ENCODE results near the gene SNAPC1.
"Not testable (repeated sequence)": the region's sequence is repeated elsewhere in the genome, so short reads cannot be mapped to it uniquely, and the experiment has no call there.

Gene SNAPC1

GRCh38 chr14:61750708-61751474, 11.3 kb upstream of the SNAPC1 start:
- DNase-seq, result no peak

GRCh38 chr14:61751475-61751989, 10.7 kb upstream of the SNAPC1 start:
- DNase-seq, result no peak

GRCh38 chr14:61752626-61753025, 9.6 kb upstream of the SNAPC1 start:
- no peak for DNase-seq

GRCh38 chr14:61753631-61754030, 8.6 kb upstream of the SNAPC1 start:
- no peak for DNase-seq

GRCh38 chr14:61754627-61755381, 7.4 kb upstream of the SNAPC1 start:
- DNase-seq, result no peak

GRCh38 chr14:61755382-61755742, 6.9 kb upstream of the SNAPC1 start:
- not testable (repeated sequence) for DNase-seq

- DNase-seq, result no peak
Measured at GRCh38 chr14:61756135-61756534, 6.1 kb upstream of the SNAPC1 start.

GRCh38 chr14:61759878-61760277, 2.3 kb upstream of the SNAPC1 start:
- DNase-seq, result no peak

- no peak for DNase-seq
Measured at GRCh38 chr14:61761557-61761956, 663 bp upstream of the SNAPC1 start.

- no peak for DNase-seq
Measured at GRCh38 chr14:61764342-61765122, 2.3 kb downstream of the SNAPC1 start.

GRCh38 chr14:61765225-61765943, 3.2 kb downstream of the SNAPC1 start:
- no peak for DNase-seq

GRCh38 chr14:61766151-61766550, 3.9 kb downstream of the SNAPC1 start:
- DNase-seq, result no peak

- no peak for DNase-seq
Measured at GRCh38 chr14:61768240-61768639, 6.0 kb downstream of the SNAPC1 start.

GRCh38 chr14:61769893-61770292, 7.7 kb downstream of the SNAPC1 start:
- DNase-seq, result no peak

- DNase-seq, result no peak
Measured at GRCh38 chr14:61774861-61775260, 12.6 kb downstream of the SNAPC1 start.

- DNase-seq, result no peak
Measured at GRCh38 chr14:61780125-61780524, 17.9 kb downstream of the SNAPC1 start.

- no peak for DNase-seq
Measured at GRCh38 chr14:61797309-61797708, 35.1 kb downstream of the SNAPC1 start.

- no peak for DNase-seq
Measured at GRCh38 chr14:61802010-61802568, 39.9 kb downstream of the SNAPC1 start.

- DNase-seq, result no peak
Measured at GRCh38 chr14:61803755-61804154, 41.5 kb downstream of the SNAPC1 start.

- no peak for DNase-seq
Measured at GRCh38 chr14:61805451-61805850, 43.2 kb downstream of the SNAPC1 start.

GRCh38 chr14:61811882-61812346, 49.7 kb downstream of the SNAPC1 start:
- no peak for DNase-seq

Data from NCI-H446 treated with DMSO at 0.1 percent for 48 hours (cell line).